Measurements from ENCODE around the gene KRTAP10-9.
"Not testable (repeated sequence)": the region's sequence is repeated elsewhere in the genome, so short reads cannot be mapped to it uniquely, and the experiment has no call there.

The KRTAP10-9 gene

GRCh38 chr21:44643741-44644310, 16.9 kb downstream of the KRTAP10-9 start:
- DNase-seq (ENCODE audit: low read depth), result no peak

GRCh38 chr21:44644878-44645277, 18.0 kb downstream of the KRTAP10-9 start:
- DNase-seq (ENCODE audit: low read depth), result no peak

GRCh38 chr21:44646366-44647221, 19.7 kb downstream of the KRTAP10-9 start, which contains the start of gene KRTAP10-11:
Gene KRTAP10-11, plus strand, starts transcription at chr21:44646414. Its CDS starts 45 bp downstream, at chr21:44646459.
- not testable (repeated sequence) for DNase-seq (ENCODE audit: low read depth)

GRCh38 chr21:44647222-44647552, 20.3 kb downstream of the KRTAP10-9 start:
- no peak for DNase-seq (ENCODE audit: low read depth)

- no peak for DNase-seq (ENCODE audit: low read depth)
These were observed 21.8 kb downstream of the KRTAP10-9 start for GRCh38 chr21:44648557-44649311.

- no peak for DNase-seq (ENCODE audit: low read depth)
These were observed 22.7 kb downstream of the KRTAP10-9 start for GRCh38 chr21:44649521-44650100.

- DNase-seq (ENCODE audit: low read depth), result no peak
These were observed 23.5 kb downstream of the KRTAP10-9 start for GRCh38 chr21:44650265-44650972.

- no peak for DNase-seq (ENCODE audit: low read depth)
These were observed 24.2 kb downstream of the KRTAP10-9 start for GRCh38 chr21:44650973-44651675.

- no peak for DNase-seq (ENCODE audit: low read depth)
These were observed 26.2 kb downstream of the KRTAP10-9 start for GRCh38 chr21:44653123-44653522.

- DNase-seq (ENCODE audit: low read depth), result no peak
These were observed 27.0 kb downstream of the KRTAP10-9 start for GRCh38 chr21:44653656-44654575.

GRCh38 chr21:44654576-44655175, 27.8 kb downstream of the KRTAP10-9 start, which contains the start of gene KRTAP12-4:
Gene KRTAP12-4, minus strand, starts transcription at chr21:44654659. Its CDS starts 45 bp downstream, at chr21:44654614.
- no peak for DNase-seq (ENCODE audit: low read depth)

- no peak for DNase-seq (ENCODE audit: low read depth)
These were observed 30.0 kb downstream of the KRTAP10-9 start for GRCh38 chr21:44656868-44657267.

- no peak for DNase-seq (ENCODE audit: low read depth)
These were observed 31.0 kb downstream of the KRTAP10-9 start, which contains the start of gene KRTAP12-3 for GRCh38 chr21:44657635-44658540. Gene KRTAP12-3, plus strand, starts transcription at chr21:44657932. Its CDS starts 48 bp downstream, at chr21:44657980.

- no peak for DNase-seq (ENCODE audit: low read depth)
These were observed 31.6 kb downstream of the KRTAP10-9 start for GRCh38 chr21:44658541-44658910.

- no peak for DNase-seq (ENCODE audit: low read depth)
These were observed 32.2 kb downstream of the KRTAP10-9 start for GRCh38 chr21:44658913-44659595.

- not testable (repeated sequence) for DNase-seq (ENCODE audit: low read depth)
These were observed 34.7 kb downstream of the KRTAP10-9 start for GRCh38 chr21:44661567-44661966.

GRCh38 chr21:44664691-44665090, 37.8 kb downstream of the KRTAP10-9 start:
- DNase-seq (ENCODE audit: low read depth), result no peak

Measured in GM04503 (cell line).